Mucosa of descending colon (tissue), 3 donors: ENCODE measurements around the gene PHAF1. TPM values are rescaled to one million over a fixed set of nuclear protein-coding genes. Genes with fewer than 3 reads are reported as not detected.

Experiments
- ATAC-seq: fragments of 200-7000 bp; cut with Tn5 transposase; one replicate; pipeline ENCODE4 v1.9.1; 2020; ENCODE audit warnings: mild to moderate bottlenecking, moderate library complexity
- DNase-seq, 3 donors: peaks; one replicate each; pipeline ENCODE4 v3.0.0-alpha.2; 2020
- H3K36me3 ChIP-seq: fragments of 200-600 bp; one replicate; pipeline ENCODE4 v1.8.0; 2021; ENCODE audit warnings: low read depth, mild to moderate bottlenecking
- H3K4me1 ChIP-seq: fragments of 200-600 bp; one replicate; pipeline ENCODE4 v1.8.0; 2021; ENCODE audit warnings: low read depth, mild to moderate bottlenecking
- H3K4me3 ChIP-seq: fragments of 200-600 bp; one replicate; pipeline ENCODE4 v1.8.0; 2021; ENCODE audit warnings: mild to moderate bottlenecking
- H3K9me3 ChIP-seq: fragments of 200-600 bp; one replicate; pipeline ENCODE4 v1.8.0; 2021; ENCODE audit warnings: mild to moderate bottlenecking
- CTCF ChIP-seq: fragments of 200-600 bp; IDR thresholded peaks from one replicate; pipeline ENCODE4 v1.8.0; 2022; ENCODE audit warnings: antibody characterized with exemption, mild to moderate bottlenecking
- intact Hi-C, 2 donors: fragments of 100-400 bp; cut with DNase I in 1 of 2; cut with micrococcal nuclease in 1 of 2; formaldehyde crosslinking; loops; one replicate each; pipeline versions ENCODE4 v1.11.0 to v1.11.1; 2022; cut with DNase I, micrococcal nuclease
- total RNA-seq, 3 donors: library from RNA; stranded (reverse); fragmentation: NEBNext Ultra II Directional in 2 of 3; extraction: Animal tissue kit (Norgen Biotek cat#: 25700) in 2 of 3; gene quantifications; one replicate each; pipeline versions ENCODE4 v1.2.1 to v1.2.4, GENCODE V29; 2021 to 2023
- donor health status: DM: no; HTN: no; CAD: no; lungs with moderate emphysema.
- donor health status: DM: no; HTN: no; CAD: no.
- donor health status: DM: no; HTN: yes; CAD: no.

PHAF1 gene
- total RNA-seq, 3 donors from 2014 or later: 13.3 to 15.7 (median 13.6) TPM

GRCh38 chr16:67169011-67169451 is 59.3 kb downstream of the PHAF1 start:
- TF ChIP-seq CTCF: no peak
- intact Hi-C loops: no loop called here
- no peak for DNase-seq

GRCh38 chr16:67169642-67170167 is 60.0 kb downstream of the PHAF1 start:
- Histone ChIP-seq H3K9me3 (no peaks in the 10 kb centered on the region), H3K36me3 (no peaks in the 10 kb centered on the region), H3K4me1 (peaks cover 44% of the 10 kb centered on the region), H3K4me3 (no peak overlapping the region)
- TF ChIP-seq CTCF: peak; percentile 28
- ATAC-seq (no peak), DNase-seq (peak in 2 of 3 donors; percentile 65 to 68)
- intact Hi-C loops: no loop called here

More at GRCh38 chr16:67169011-67169451, 59.3 kb downstream of the PHAF1 start:
- ATAC-seq: no peak
- no peaks in the 10 kb centered on the region for H3K36me3 ChIP-seq
- no peaks in the 10 kb centered on the region for H3K9me3 ChIP-seq
- peaks cover 46% of the 10 kb centered on the region for H3K4me1 ChIP-seq
- no peak overlapping the region for H3K4me3 ChIP-seq

- no peak for TF ChIP-seq CTCF
- H3K4me3 ChIP-seq: no peak within 1 kb of the TSS
- intact Hi-C loops: no loop called here
- ATAC-seq (peak; percentile 60), DNase-seq (peak; percentile 82 to 91 (median 87))
- H3K4me1 ChIP-seq: peaks cover 41% of the 10 kb centered on the region
- H3K36me3 ChIP-seq: no peaks in the 10 kb centered on the region
- H3K9me3 ChIP-seq: no peaks in the 10 kb centered on the region
Observed at GRCh38 chr16:67170168-67170948, 60.6 kb downstream of the PHAF1 start, which contains the start of gene NOL3. TSS of gene NOL3 (plus strand) at chr16:67170538.

- ATAC-seq (no peak), DNase-seq (no peak)
- Histone ChIP-seq H3K4me3 (no peak overlapping the region), H3K4me1 (peaks cover 35% of the 10 kb centered on the region), H3K9me3 (no peaks in the 10 kb centered on the region), H3K36me3 (no peaks in the 10 kb centered on the region)
- TF ChIP-seq CTCF: no peak
- intact Hi-C loops: no loop called here
Observed at GRCh38 chr16:67170949-67171649, 61.4 kb downstream of the PHAF1 start.

- no peak for TF ChIP-seq CTCF
- Histone ChIP-seq H3K4me1 (peaks cover 38% of the 10 kb centered on the region), H3K9me3 (no peaks in the 10 kb centered on the region), H3K36me3 (no peaks in the 10 kb centered on the region), H3K4me3 (no peak overlapping the region)
- intact Hi-C loops: no loop called here
- DNase-seq: no peak
- ATAC-seq: no peak
Observed at GRCh38 chr16:67173323-67173722, 63.6 kb downstream of the PHAF1 start.
